HG03378 (cell line): ENCODE results near the gene PPP1R13B.
A peak's percentile ranks its signal among the peaks of the same experiment; 100 is the strongest.

Experiments
- ATAC-seq: cut with Tn5 transposase; IDR thresholded peaks from one replicate; pipeline ENCODE4 v1.9.1; 2021; ENCODE audit warnings: mild to moderate bottlenecking, moderate library complexity; ENCODE audit not compliant: unreplicated experiment

PPP1R13B gene

DNA sequence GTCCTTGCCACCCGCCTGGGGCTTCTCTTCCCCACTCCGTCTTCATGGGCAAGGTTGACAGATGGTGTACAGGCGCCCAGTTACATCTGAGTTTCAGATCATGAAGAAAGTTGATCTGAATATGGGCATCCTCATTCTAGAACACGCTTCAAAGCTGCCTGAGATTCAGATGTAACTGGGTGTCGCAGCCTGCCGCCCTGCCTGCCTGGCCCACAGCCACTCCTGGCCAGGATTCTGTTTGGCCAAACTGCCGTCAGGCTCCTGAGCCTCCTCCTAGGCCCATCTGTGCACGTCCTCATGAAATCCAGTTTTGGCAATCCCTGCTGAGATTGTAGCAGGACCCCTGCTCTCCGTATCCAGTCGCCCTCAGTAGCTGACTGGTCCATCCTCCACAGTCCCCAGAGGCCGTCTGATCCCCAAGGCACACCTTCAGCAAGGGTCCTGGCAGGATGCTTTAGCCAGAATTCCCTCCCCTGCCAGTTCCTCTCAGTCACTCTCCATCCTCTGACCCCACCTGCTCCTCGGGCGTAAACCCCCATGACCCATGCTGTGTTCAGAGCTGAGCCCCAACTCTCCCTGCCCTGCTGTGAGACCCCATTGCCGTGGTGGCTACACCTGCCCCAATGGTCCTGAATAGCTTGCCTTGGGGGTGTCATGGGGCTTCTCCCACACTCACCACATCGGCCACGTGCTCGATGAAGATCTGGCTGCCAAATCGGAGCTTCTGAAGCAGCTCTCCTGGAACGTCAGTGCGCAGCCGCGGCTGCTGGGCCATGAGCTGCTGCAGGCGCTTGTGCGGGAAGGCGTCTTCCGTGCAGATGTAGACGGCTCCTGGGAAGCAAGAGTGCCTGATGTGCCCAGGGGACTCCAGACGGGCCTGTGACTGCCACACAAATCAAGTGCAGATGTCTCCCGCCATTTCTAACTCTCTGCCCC is 144.6 kb downstream of the PPP1R13B start:
- no peak for ATAC-seq

DNA sequence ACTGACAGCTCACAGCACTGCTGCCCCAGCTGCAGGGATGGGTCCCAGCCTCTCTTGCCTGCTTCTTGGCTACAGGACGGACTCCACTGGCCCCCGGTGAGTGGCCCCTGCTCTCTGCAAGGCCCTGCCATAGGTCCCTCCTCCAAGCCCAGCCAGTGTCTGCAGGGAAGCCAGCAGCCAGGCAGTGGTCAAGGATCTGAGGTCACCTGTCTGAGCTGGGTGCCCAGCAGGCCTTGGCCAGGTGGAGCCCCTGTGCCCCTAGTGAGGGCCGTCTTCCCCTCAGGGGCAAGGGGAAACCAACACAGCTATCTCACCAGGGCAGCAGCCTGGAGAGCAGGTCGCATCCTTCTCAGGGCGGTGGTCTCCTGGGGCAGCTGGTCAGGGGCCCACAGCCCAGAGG is 145.3 kb downstream of the PPP1R13B start:
- ATAC-seq: no peak

DNA sequence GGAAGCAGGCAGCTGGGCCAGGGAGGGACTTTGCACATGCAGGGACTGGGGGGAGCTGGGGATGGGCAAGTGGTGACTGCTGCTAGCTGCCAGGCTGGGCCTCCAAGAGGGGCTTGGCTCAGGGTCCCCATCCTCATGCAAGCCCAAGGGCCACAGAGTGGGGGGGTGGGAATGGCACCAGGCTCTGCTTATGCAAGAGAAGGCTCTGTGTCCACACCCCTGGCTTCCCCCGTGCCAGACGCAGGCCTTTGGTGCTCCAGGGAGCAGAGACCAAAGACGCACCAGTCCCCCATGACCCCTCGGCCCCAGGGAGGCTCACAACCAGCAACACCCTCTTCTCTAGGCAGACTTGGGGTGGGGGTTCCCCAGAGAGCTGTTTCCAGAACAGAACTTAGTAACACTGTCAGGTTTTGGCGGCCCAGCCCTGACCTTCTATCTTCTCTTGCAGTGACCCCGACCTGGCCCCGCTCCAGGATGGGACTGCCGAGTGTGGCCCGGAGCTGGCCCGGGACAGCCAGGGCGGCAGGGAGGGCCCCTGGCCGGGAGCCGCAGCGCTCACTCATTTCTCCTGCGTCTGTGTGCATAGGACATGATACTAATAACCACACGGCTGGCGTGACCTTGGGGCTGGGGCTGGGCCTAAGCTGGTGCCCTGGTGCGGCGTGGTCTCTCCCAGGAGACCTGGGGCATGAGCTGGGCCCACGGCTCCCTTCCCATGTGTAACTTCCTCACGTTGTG is 146.5 kb downstream of the PPP1R13B start:
- ATAC-seq: no peak

DNA sequence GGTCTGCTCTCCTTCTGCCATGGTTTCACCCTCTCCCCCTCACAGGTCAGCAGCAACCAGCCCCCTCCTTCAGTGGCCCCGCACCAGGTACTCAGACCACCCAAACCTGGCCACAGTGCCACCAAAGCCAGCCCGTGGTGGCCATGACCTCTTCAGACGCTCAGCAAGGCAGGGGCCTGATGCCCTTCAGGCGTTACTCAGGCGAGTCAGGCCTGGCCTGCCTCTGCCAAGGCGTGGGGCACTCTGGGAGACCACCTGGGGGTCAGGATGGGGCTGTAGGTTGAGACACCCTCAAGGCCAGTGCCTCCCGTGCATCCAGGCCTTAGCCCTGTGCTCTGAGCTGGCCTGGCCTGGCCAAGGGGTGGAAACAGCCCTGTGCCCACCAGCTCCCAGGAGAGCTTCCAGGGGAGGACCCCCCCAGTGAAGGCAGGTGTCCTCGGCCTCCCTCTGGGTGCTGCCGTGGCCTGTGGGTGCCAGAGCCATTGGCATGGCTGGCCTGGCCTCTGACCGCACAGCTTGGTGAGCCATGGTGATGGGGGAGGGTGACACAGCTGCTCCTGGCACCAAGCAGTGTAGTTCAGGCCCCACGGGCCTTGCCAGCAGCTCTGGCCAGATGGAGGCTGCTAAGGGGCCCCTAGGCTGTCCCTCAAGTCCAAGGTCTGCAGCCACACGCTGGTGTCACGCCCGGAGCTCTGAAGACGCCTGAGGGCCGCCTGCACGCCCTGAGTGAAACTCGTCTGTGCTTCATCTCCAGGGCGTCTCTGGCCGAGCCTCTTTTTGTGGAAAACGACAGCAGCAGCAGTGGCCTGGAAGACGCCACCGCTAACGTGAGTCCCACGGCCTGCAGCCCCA is 147.2 kb downstream of the PPP1R13B start:
- no peak for ATAC-seq

DNA sequence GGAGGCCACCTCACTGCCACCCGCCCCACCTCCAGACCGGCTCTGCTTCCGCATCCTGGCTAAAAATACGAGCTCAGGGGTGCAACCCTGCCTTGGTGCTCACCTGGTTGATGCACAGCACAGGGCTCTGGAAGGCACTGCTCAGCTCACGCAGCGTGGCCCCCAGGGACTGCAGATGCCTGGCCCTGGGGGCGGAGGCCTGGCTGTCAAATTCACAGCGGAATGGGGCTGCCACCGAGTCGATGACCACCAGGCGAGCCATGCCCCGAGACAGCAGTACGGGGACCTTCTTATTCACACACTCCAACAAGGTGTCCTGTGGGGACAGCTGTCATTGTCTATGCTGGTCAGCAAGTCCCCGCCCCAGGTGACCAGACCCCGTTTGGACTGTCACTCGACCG is 148.1 kb downstream of the PPP1R13B start:
- ATAC-seq: no peak

DNA sequence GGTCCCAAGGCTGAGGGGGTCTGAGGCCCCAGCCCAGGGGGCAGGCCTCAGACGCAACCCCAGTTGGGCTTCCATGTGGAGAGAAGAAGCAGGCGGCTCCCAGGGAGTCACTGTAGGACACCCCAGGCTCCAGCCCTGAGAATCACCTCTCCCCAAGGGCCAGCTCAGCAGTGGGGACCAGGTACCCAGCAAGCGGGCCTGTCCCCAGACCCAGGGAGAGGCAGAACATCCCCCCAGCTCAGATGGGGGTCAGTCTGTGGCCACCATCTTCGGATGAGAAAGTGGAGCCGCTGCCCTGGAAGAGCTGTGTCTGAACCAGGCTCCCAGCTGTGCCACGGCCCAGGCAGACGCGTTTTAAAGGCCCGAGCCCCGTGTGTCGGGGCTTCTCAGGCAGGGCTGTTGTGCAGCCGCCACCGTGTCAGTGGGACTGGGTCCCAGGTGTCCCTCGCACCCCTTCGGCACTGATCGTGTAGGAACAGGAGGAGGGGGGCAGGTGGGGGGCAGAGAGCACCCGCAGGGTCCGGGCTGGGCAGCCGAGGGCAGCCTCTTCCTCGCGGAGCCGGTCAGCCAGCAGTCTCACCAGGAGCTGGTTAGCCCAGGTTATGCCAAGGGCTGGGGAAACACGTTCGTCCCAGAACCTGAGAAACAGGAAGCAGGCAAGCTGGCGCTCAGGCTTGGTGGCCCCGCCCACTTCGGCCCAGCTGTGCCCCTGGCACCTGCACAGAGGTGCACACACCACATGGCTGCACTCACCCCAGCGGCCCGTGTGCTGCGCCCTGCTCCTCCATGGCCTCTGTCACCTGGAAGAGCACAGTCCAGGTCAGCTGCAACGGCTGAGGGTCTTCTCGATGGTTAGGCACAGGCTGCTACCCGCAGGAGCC is 148.8 kb downstream of the PPP1R13B start:
- no peak for ATAC-seq

DNA sequence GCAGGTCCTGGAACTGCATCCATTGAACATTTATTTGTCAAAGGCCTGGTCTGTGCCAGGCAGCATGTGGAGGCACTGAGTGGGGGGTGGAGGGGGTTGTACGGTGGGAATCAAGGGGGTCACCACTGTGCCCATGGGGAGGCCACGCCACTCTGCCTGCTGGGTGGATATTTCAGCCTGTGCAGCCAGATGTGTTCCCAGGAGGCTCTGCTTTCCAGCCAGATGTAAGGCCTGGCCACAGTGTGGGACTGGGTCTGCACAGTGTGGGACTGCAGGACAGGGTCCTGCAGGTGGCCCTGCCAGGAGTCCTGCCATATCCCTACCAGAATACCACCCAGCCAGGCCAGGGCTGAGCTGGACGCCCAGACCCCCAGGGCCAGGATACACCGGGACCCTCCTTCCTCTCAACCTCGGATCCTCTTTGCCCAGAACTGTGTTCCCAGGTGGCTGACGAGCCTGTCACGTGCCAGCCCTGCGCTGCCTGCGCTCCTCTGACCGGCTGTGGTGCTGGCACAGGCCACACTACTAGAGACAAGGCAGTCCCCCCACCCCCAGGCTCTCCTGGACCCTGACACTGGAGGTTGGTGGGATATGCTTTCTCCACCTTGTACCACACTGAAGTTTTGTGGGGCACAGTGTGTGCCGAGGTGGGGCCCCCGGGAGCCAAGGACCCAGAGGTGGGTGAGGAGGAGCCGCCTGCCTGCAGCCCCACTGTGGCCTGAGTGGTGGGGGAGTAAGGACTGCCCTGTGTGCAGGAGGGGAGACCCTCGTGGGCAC is 149.6 kb downstream of the PPP1R13B start:
- no peak for ATAC-seq

DNA sequence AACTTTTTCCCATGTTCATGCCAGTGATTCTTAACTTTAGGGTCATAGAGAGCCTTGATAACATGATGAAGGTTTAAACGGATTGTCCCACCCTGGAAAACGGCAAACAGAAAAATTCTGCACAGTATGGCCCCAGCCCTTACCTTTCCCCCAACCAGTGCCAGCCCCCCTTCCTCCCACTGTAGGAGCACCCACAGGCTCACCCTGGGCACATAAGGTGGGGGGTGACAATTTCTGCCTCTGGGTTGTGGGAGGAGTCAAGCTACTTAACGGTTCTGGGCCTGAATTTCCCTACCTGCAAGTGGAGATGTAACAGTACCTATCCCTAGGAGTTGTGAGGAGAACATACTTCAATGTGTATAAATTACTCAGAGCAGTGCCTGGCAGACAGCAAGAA is 150.2 kb downstream of the PPP1R13B start:
- ATAC-seq: no peak

DNA sequence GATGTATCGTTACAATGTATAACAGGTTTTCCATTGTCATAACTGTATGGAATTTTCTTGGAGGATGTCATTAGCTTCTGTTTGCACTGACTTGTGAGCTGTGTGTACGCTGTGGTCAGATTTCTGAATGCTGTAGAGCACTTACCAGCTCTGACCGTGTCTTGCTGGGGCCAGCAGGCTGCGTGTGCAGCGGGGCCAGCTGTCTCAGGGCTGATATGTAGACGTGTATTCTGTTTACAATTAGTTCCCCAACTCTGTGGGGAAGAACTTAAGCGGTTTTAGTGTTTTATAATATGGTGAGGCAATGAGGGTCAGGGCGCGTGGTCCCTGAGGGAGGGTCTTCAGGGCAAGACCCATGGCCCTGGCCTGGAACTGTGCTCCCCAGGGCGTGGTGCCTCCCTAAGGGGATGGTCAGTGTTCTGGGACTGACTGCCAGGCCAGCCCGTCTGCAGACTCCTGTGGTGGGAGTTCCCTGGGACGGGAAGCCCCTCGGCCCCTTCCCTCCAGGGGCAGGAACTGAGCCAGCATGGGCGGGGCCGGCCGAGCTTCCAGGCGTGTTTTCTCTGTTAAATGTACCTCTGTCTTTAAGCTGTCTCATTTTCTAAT is 150.8 kb downstream of the PPP1R13B start:
- no peak for ATAC-seq

DNA sequence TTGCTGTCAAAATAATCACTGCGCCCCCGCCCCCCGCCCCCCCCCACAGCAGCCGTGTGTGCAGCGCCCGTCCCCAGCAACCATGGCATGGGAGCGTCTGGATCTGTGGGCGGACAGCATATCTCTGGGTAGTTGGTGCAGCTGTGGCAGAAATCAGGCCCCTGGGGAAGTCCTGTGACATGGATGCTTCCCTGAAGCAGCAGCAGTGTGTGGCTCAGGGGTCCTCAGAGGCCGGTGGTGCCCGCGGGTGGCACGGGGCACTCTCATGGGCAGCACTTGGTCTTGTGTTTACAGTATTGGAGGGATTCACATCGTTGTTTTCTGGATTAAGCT is 151.3 kb downstream of the PPP1R13B start:
- no peak for ATAC-seq

DNA sequence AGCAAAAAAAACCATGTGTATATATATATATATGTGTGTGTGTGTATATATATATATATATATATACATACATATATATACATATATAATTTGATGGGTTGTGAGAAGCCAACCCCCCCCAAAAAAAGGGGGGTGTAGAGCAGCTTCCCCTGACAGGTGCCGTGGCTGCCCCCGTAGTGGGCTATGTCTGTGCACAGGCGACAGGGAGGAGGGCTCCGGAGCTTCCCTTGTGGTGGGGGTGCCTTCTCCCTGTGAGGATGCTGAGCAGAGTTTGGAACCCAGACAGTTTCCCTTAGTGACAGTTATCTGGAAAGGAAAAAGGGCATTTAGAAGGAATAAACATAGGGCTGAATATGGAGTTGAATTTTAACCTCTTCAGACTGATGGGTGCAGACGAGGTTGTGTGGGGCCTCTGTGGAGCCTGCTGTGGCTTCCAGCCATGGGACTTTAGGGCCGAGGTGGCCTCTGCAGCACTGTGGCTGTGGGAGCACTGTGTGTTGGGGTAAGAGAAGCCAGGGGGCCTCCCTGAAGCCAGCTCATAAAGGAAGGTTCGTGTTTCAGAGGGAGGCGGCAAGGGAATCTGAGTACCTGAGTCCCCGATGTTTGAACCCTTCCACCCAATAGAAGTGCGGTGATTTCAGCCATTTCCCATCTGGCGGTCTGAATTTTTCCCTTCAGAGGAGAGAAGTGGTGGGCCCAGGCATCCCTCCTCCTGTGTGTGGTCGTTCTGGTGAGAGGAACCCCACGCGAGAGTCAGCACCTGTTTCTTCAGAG is 151.9 kb downstream of the PPP1R13B start:
- no peak for ATAC-seq

DNA sequence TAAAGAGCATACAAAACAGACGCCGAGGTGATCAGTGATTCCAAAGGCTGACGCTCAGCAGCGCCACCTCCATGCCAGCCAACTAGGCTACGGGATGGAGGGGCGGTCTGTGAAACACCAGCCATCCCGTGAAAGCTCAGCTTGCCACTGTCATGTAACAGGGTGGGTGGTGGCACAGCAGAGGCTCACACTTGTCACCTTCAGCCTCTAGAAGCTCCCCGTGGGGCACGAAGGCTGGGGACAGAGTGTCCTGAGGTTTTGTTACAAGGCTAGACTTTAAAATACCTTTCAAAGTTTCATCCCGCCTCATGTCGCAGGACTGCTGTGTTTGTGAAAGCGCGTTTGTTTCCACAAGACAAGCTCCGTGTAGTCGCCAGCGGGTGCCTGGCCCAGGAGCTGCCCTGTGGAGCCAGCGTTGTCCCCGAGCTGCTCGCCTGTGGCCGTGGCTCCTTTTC is 152.8 kb downstream of the PPP1R13B start:
- no peak for ATAC-seq

DNA sequence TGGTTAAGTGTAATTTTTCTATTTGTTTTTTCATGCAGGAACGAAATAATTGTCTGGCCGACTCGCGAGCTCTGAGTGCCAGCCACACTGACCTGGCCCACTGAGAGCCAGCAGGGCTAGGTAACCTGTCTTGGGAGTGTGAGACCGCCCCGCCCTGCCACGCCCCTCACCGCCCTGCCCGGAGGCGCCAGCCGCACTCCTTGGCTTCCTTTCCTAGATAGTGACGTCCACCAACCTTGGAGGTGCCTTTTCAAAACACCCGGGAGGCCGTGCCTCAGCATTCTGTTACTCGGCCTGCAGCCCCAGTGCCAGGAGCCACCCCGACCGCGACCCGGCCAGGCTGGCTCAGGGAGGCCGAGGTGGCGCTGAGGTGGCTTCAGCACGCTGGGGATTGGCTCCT is 153.9 kb downstream of the PPP1R13B start:
- ATAC-seq: no peak

DNA sequence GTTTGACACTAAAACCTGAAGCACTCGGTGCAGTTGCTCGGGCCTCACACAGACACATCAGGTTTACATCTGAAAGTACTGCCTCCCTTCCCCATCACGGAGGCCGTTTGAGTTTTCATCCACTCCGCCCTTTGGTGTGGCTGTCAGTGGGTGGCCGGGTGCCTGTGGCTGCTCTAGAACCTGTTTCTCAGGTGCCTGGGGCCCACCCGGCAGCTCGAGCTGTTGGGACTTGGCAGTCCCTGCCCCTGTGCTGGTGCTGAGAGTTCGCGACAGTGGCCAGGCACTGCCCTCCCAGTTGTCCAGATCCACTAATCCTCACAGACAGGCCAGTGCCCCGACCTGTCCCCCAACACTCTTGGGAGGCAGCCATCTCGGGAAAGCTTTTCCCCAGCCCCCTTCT is 154.5 kb downstream of the PPP1R13B start:
- ATAC-seq: no peak

DNA sequence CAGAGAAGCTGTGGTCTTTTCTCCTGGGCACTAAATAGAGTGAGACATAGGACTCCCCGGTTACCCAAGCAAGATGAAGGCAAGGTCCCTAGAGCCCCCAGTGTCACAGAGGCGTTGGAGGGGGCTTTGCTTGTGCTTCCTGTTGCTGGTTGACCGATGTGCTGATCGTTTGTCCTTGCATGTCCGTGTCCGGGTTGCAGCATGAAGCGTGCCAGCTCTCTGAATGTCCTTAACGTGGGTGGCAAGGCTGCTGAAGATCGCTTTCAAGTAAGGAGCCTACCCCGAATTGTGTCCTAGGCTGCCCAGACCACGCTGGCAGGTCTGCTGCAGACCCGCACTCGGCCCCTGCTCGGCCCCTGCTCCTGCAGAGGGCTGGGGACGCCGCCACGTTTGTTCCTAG is 155.2 kb downstream of the PPP1R13B start:
- ATAC-seq: peak; percentile 15

DNA sequence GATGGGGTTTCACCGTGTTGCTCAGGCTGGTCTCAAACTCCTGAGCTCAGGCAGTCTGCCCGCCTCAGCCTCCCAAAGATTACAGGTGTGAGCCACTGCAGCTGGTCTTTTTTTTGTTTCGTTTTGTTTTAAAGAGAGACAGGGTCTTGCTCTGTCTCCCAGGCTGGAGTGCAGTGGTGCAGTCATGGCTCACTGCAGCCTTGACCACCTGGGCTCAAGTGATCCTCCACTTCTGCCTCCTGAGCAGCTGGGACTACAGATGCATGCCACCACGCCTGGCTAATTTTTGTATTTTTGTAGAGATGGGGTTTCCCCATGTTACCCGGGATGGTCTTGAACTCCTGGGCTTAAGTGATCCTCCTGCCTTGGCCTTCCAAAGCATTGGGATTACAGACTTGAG is 155.7 kb downstream of the PPP1R13B start:
- ATAC-seq: peak; percentile 53

DNA sequence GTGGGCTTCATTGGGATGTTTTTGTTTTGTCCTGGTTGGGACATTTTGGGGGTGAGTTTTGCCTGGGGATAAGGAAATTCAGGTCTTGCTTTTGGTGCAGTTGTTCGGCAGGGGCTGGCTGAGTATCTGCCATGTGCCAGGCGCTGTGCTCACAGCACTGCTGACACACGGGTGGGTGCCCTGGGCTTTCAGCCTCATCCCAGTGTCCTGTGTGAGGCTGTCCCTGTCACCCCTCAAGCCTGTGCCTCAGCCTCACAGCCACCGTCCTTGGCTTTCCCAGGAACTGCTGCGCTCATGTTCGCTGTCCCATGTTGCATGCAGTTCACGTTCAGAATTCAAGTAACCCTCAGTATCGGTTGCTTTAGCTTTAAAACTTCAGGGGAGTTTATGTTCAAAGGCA is 157.0 kb downstream of the PPP1R13B start:
- ATAC-seq: no peak
